SK-N-DZ (cell line): ENCODE results near the gene JAML.

ENCODE experiments used
- DNase-seq: peaks from one replicate; pipeline ENCODE4 v3.0.0-alpha.2; 2015; ENCODE audit warnings: low spot score

Gene JAML

GRCh38 chr11:118240999-118241763 lies 16.4 kb upstream of the JAML start:
- DNase-seq, result no peak

DNA sequence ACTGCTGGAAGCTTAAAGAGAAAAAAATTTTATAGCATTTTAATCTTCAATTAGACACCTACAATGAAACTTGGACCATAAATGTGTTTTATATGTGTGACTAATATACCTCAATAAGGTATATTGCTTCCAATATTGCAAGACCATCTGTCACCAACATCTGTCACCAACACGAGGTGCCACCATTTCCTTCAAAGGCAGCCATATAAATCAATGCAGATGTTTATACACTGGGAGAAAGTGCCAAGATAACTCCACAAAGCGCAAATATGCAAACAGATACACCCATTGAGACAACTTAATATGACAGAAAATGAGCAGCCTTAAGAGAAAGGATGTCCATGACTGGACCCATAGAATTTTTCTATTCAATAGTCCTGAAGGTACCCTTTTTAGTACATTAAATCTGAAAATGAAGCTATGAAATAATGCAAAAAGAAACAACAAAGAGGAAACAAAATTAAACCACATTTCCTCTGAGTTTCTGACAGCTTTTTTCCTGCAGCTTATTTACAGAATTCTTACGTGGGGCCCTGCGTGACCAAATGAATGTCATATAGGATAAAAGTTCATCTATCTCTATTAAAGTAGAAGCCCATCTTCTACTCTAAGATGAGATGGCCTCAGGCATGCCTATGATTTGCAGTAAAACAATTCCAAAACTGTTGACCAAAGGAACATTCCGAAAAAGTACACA lies 14.8 kb upstream of the JAML start:
- DNase-seq, result no peak

GRCh38 chr11:118238929-118239328 lies 14.1 kb upstream of the JAML start:
- no peak for DNase-seq

DNA sequence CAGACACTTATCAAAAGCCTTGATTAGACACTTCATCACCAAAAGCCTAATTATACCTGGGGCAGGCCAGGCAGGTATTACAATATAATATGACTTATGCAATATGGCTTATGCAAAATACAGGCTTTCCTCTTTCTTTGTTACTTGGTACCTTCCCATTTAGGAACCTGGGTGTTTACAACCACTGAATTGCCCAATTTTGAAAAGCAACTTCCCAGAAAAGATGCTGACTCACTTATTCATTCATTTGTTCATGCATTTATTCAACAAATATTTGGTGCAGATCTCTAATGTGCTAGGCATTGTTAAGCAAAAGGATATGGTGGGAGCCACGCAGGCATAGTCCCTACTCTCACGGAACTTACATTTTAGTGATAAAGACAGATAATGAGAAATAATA lies 13.6 kb upstream of the JAML start:
- DNase-seq, result no peak

- DNase-seq, result no peak
Observed at GRCh38 chr11:118236170-118236569, 11.4 kb upstream of the JAML start.

- no peak for DNase-seq
Observed at GRCh38 chr11:118234833-118235232, 10.0 kb upstream of the JAML start.

DNA sequence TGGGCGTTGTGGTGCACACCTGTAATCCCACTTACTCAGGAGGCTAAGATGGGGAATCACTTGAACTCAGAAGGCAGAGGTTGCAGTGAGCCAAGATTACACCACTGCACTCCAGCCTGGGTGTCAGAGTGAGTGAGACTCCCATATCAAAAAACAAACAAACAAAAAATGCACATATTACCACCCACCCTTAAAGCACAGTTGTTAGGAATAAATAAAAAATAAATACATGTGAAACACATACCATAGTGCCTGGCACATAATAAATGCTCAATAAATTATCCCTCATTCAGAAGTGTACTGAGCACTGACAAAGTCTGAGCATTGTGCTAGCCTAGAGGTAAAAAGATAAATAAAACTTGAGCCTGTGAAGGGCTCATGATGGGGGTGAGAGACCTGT lies 9.0 kb upstream of the JAML start:
- no peak for DNase-seq

DNA sequence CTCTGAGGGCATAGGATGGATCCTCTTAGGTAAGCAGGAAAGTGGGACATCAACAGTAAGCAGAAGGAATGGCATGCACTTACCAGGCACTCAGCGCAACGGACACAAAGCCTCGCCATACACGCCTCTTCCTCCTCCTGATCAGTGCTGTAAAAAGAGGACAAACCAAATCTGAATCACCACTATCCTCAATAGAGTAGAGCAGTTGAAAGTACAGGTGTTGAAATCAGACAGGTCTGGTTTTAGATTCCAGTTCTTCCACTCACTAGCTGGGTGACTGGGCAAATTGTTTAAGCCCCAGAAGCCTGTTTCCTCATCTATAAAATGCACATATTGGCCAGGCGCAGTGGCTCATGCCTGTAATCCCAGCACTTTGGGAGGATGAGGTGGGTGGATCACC lies 8.6 kb upstream of the JAML start:
- DNase-seq, result no peak

GRCh38 chr11:118232659-118233058 lies 7.8 kb upstream of the JAML start:
- no peak for DNase-seq

DNA sequence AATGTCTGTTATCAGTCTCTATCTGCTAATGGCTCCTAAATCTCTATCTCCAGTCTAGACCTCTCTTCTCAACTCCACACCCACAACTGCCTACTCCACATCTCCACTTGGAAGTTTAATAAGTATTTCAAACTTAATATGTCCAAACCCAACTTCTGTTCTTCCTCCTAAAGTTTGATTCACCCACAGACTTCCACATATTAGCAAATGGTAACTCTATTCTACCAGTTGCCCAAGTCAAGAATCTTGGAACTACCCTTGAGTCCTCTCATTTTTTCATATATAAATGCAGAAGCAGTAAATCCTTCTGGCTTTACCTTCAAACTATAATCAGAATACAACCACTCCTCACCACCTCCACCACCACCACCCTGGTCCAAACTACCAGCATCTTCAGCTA lies 6.7 kb upstream of the JAML start:
- DNase-seq, result no peak

DNA sequence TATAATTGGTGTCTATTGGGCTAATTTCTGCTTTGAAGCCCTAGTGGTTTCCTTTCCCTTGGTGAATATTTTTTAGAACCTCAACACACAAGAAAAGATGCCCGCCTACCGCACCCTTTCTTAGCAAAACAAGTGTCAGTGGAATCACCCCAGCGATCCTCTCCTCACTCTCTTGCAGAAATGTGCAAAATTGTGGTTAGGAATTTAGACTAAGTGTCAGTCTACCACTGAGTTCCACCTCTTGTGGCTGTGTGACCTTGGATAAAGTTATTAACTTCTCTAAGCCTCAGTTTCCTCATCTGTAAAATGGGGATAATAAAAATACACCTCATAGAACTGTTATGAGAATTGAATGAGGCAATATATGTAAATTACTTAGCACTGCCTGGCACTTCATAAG lies 5.3 kb upstream of the JAML start:
- DNase-seq, result no peak

- no peak for DNase-seq
Observed at GRCh38 chr11:118229274-118229847, 4.5 kb upstream of the JAML start.

- no peak for DNase-seq
Observed at GRCh38 chr11:118227865-118228785, 3.3 kb upstream of the JAML start.

GRCh38 chr11:118226781-118227180 lies 2.0 kb upstream of the JAML start:
- no peak for DNase-seq

DNA sequence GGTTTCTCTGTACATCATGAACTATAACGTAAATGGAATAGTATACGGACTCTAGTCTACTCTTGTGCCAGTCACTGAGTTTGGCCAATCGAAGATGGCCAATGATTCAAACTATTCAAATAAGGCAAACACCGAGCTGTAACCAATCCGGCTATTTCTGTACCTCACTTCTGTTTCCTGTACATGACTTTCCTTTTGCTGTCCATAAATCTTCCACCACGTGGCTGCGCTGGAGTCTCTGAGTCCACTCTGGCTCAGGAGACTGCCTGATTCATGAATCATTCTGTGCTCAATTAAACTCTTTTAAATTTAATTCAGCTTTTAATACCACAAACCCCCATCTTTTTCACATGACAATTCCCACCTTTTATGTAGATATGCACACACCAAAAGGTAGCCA lies 1.5 kb upstream of the JAML start:
- DNase-seq, result no peak

GRCh38 chr11:118223992-118224391 lies 819 bp downstream of the JAML start:
- no peak for DNase-seq

- DNase-seq, result no peak
Observed at GRCh38 chr11:118223570-118223969, 1.2 kb downstream of the JAML start.

DNA sequence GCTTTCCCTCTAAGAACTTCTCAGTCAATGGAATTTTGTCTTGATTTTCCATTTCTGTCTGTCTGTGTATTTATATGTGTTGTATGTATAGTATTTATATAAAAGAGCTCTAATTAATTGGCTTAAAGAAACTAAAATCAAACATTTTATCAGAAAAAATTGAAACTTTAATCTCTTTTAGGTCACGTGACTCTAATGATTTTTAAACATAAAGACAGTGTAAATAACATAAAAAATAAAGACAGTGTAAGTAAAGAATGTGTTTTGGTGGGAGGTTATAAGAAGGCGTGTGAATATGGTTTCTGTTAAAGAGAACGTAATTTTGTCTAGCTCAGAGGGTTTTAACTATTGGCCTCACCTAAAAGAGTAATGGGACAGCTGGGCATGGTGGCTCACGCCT lies 2.4 kb downstream of the JAML start:
- no peak for DNase-seq

DNA sequence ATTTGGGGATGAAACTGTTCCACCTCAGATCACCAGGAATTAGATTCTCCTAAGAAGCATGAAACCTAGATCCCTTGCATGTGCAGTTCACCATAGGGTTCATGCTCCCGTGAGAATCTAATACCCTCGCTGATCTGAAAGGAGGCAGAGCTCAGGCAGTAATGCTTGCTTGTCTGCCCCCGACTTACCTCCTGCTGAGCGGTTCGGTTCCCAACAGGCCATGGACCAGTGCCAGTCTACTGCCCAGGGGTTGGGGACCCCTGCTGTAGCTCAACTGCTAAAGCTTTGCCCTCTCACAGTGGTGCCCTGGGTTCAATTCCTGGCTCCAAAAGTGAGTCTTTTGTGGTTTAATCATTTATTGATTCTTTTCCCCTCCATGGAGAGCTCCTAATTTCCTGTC lies 3.4 kb downstream of the JAML start:
- no peak for DNase-seq

- no peak for DNase-seq
Observed at GRCh38 chr11:118219732-118220131, 5.1 kb downstream of the JAML start.

GRCh38 chr11:118219244-118219643 lies 5.6 kb downstream of the JAML start:
- no peak for DNase-seq

- DNase-seq, result no peak
Observed at GRCh38 chr11:118217575-118217974, 7.2 kb downstream of the JAML start.
